ENCODE measurements around the gene ANKRD35. TPM values are rescaled to one million over a fixed set of nuclear protein-coding genes. Genes with fewer than 3 reads are reported as not detected.
"Not testable (repeated sequence)": the region's sequence is repeated elsewhere in the genome, so short reads cannot be mapped to it uniquely, and the experiment has no call there.

ANKRD35 gene
- under 1 TPM; 0.54 to 0.59 TPM for total RNA-seq

GRCh38 chr1:145885738-145886287, at the start of gene ANKRD35:
Gene ANKRD35, minus strand, starts transcription at chr1:145885866. Its CDS starts 108 bp downstream, at chr1:145885758.
- ChIA-PET CTCF (interaction anchor here (1.0 to 10.2 kb wide), 5 partner anchors 14 to 39 kb away, joined by 3 to 91 read pairs (median 7); partner anchors contain the start of genes ITGA10, NUDT17 and PIAS3), POLR2A (interaction anchor here (0.5 to 1.1 kb wide), 5 partner anchors 14 to 92 kb away, joined by 3 read pairs; no protein-coding TSS in a partner anchor)
- intact Hi-C loops (cut with micrococcal nuclease) = no loop called here
- DNase-seq (peak; percentile 95), ATAC-seq (peak; percentile 99)
- peak within 1 kb of the TSS; percentile 74 for H3K4me3 Mint-ChIP-seq
- peaks cover 20% of the 10 kb centered on the region for H3K27me3 Mint-ChIP-seq
- H3K9me3 Mint-ChIP-seq = no peaks in the 10 kb centered on the region
- no peaks in the 10 kb centered on the region for H3K36me3 Mint-ChIP-seq (ENCODE audit: low read depth)
- H3K27ac Mint-ChIP-seq = no peak within 1 kb of the TSS
- TF ChIP-seq CTCF (IDR thresholded peaks at IDR 0.05) = no peak
- H3K4me1 Mint-ChIP-seq (ENCODE audit: low read depth) = peaks cover 17% of the 10 kb centered on the region

GRCh38 chr1:145932522-145933009, 46.9 kb upstream of the ANKRD35 start:
- CTCF ChIA-PET = interaction anchor here (1.3 to 4.1 kb wide), 3 partner anchors 10 to 100 kb away, joined by 3 to 13 read pairs (median 5); no protein-coding TSS in a partner anchor
- H3K9me3 Mint-ChIP-seq; intact Hi-C loops (cut with micrococcal nuclease); ATAC-seq; H3K27me3 Mint-ChIP-seq: not testable (repeated sequence)
- Mint-ChIP-seq H3K27ac (peak overlapping the region; percentile 87), H3K4me3 (peak overlapping the region; percentile 37), H3K4me1 (ENCODE audit: low read depth) (peaks cover 19% of the 10 kb centered on the region), H3K36me3 (ENCODE audit: low read depth) (peaks cover 21% of the 10 kb centered on the region)
- peak; percentile 25 for DNase-seq
- POLR2A ChIA-PET = interaction anchor here (0.9 to 8.6 kb wide), 6 partner anchors 10 to 119 kb away, joined by 3 to 160 read pairs (median 3); partner anchors contain the start of genes ANKRD34A, LIX1L, PEX11B and POLR3GL

- H3K4me1 Mint-ChIP-seq (ENCODE audit: low read depth) = peaks cover 29% of the 10 kb centered on the region
Observed at GRCh38 chr1:145927916-145928643, 42.4 kb upstream of the ANKRD35 start.

GRCh38 chr1:145927063-145927886, 41.6 kb upstream of the ANKRD35 start, which contains the start of gene RBM8A:
Gene RBM8A, minus strand, starts transcription at chr1:145927484. Its CDS starts 58 bp downstream, at chr1:145927426.
- H3K27ac Mint-ChIP-seq = no peak within 1 kb of the TSS
- peak; percentile 70 for TF ChIP-seq CTCF (IDR thresholded peaks at IDR 0.05)
- intact Hi-C loops (cut with micrococcal nuclease) = loop anchor here (5.0 kb wide), 1 partner anchor 35 kb away; the partner anchor contains the start of genes ANKRD34A and POLR3GL
- ChIA-PET CTCF (interaction anchor here (0.7 to 2.3 kb wide), 20 partner anchors 9 to 104 kb away, joined by 3 to 19 read pairs (median 4); partner anchors contain the start of genes ANKRD34A, ITGA10, LIX1L and NUDT17), POLR2A (interaction anchor here (0.6 to 8.6 kb wide), 31 partner anchors 9 to 125 kb away, joined by 3 to 160 read pairs (median 6); partner anchors contain the start of genes ANKRD34A, ITGA10, LIX1L and NUDT17)
- H3K4me1 Mint-ChIP-seq (ENCODE audit: low read depth) = peaks cover 26% of the 10 kb centered on the region
- no peak within 1 kb of the TSS for H3K4me3 Mint-ChIP-seq
- DNase-seq = peak; percentile 97
- ATAC-seq = peak; percentile 98
- H3K27me3 Mint-ChIP-seq = no peaks in the 10 kb centered on the region
- no peaks in the 10 kb centered on the region for H3K9me3 Mint-ChIP-seq
- peaks cover 17% of the 10 kb centered on the region for H3K36me3 Mint-ChIP-seq (ENCODE audit: low read depth)

More at GRCh38 chr1:145927916-145928643, 42.4 kb upstream of the ANKRD35 start:
- peak; percentile 24 for DNase-seq
- Mint-ChIP-seq H3K9me3 (no peaks in the 10 kb centered on the region), H3K27me3 (no peaks in the 10 kb centered on the region), H3K4me3 (no peak overlapping the region), H3K36me3 (ENCODE audit: low read depth) (peaks cover 15% of the 10 kb centered on the region), H3K27ac (no peak overlapping the region)
- intact Hi-C loops (cut with micrococcal nuclease) = loop anchor here (5.0 kb wide), 1 partner anchor 34 kb away; the partner anchor contains the start of genes ANKRD34A and POLR3GL
- TF ChIP-seq CTCF (IDR thresholded peaks at IDR 0.05) = no peak
- ChIA-PET CTCF (interaction anchor here (0.7 to 2.3 kb wide), 18 partner anchors 8 to 104 kb away, joined by 3 to 19 read pairs (median 5); partner anchors contain the start of genes ANKRD34A, ITGA10, LIX1L and NUDT17), POLR2A (interaction anchor here (0.6 to 8.6 kb wide), 28 partner anchors 9 to 124 kb away, joined by 3 to 160 read pairs (median 6); partner anchors contain the start of genes ANKRD34A, ITGA10, LIX1L and NUDT17)
- no peak for ATAC-seq

Measured in activated CD8-positive, alpha-beta T cell treated with anti-CD3 and anti-CD28 coated beads for 36 hours (primary cell).